AML-193 (cell line): Measurements from ENCODE around the gene DLX4.

Experiments
- DNase-seq, 2 experiments: peaks; one replicate each; lab custom pipeline; 2025; lab: John Stamatoyannopoulos, UW

Gene DLX4

DNA sequence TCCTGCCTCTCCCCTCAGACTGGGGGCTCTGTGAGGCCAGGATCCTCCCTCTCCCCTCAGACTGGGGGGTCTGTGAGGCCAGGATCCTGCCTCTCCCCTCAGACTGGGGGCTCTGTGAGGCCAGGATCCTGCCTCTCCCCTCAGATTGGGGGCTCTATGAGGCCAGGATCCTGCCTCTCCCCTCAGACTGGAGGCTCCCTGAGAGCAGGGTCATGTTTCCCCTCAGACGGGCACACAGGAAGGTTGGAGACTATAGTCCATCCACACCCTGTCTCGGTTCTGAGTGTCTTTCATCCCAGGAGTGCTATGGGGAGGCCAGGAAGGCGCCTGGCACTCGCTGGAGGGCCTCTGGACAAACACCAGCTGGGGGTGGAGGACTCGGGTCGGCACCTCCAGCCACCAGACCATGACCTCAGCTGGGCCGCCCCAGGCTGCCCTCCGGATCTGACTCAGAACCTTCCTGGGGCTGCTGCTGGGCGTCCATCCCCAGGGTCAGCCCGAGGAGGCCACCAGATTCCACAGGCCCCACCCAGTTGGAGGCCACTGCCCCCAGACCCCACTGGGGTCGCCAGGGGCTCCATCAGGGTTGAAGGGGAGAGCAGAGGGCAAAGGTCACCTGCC is 21.9 kb upstream of the DLX4 start:
- no peak for DNase-seq

DNA sequence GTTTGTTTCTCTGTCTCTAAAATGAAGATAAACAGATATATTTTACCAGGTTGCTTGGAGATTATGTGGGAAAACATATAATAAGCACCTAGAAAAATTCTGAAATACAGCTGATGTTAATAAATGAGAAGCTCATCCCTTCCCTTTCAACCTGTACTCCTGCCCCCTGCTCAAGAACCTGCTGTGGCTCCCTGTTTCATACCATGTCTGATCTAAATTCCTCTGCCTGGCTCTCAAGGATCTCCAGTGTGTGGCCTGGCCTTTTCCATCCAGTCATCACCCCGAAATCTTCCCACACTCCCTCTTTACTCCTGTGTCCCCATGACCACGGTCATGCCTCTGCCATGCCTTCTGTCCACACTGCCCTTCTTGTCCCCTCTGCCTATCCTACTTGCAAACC is 19.4 kb upstream of the DLX4 start:
- no peak for DNase-seq

DNA sequence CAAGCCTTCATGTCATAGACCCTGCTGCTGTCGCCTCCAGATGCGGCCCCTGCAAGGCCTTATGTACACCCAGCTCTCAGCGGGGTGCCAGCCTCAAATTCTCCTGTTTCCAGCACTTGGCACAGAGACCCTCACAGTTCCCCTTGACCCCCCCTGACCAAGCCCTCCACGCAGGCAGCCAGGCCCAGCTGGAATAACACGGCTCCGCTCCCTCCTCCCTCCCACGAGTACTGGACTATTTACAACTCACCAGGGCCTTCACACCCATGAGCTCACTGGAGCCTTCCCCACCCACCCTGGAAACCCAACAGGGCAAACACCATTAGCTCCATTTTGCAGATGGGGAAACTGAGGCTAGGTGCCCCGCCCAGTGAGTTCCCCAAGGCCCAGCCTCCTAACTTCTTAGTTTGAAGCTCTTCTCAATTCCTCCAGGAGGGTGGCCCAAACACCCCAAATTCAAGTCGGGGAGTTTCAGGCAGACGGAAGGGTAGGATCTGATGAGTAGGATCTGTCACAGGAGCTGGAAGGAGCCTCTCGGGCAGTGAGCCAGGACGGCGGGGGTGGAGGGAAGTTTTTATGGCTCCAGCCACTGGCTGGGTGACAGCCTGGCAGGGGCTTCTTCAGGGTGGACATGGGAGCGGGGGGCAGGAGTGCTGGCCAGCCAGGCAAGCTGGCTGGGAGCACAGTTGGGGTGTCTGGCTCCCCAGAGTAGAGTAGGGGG is 17.5 kb upstream of the DLX4 start:
- DNase-seq = no peak

DNA sequence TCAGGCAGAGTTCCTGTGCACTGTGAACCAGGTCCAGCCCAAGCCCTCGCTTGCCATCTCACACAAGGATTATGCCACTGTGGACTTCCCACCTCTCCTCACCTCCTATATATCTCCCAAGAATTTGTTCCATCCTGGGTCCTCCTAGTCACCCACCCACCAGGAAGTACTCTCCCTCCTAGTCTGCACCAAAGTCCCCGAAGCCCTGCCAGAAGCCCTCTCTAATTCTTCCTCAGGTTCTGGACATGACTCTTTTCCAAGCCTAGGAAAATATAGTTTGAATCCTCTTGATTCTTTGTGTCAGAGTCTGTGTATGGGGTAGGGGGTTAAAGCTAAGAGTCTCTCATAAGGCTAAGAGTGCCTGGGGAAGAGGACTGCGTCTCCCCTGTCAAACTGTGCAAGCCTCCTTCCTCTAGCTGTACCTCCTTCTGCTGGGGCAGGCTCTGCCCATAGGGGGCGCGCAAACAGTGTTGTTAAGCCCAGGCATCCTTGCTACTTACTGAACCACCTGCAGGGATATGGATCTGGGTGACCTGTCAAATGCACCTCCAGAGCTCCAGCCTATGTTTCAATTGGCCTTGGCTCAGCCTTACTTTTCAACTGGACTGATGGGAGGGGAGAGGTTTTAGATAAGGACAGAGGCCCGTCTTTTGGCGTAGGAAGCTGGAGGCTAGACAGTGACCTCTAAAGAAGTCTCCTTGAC is 16.6 kb upstream of the DLX4 start:
- DNase-seq = peak; percentile 85 to 91

DNA sequence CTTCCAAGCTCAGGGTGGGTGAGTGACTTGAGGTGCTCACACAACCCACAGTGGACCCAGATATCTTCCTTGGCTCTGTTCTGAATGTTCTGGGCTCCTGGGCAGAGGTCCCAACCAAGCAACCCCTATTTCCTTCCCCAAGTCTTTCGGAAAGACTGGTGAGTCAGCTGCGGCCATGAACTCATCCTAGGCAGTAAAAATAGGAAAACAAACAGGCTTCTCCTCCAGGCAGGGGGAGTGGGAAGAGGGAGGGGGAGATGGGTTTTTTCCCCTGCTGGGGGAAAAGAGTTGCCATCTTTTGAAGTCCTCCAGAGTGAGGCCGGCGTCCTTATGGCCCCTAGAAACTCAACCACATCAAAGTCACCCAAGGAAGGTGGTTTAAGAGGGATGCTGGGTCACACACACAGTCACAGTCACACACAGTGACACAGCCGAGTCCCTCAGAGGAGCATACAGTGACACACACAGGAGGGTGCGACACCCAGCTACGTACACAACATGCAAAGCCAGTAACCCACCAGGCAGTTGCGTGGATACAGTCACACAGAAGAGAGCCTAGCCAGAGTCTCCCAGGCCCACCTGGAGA is 16.0 kb upstream of the DLX4 start:
- DNase-seq = no peak

DNA sequence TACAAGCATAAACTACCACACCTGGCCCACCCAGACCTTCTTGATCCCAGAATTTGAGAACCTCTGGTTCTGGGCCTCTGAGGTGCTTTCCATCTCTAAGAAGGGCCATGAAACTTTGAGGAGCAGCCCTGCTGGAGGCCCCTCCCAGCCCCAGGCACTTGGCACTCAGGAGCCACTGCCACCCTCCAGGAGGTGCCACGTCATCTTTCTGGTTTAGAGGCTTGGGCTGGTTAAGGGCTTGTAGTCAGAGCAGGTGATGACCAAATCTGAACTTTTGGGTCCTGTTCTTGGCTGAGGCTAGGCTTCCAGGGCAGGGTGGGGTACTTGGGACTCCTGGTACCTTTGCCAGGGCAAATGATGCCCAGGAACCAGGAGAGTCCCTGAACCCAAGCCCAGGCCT is 13.8 kb upstream of the DLX4 start:
- DNase-seq = no peak

DNA sequence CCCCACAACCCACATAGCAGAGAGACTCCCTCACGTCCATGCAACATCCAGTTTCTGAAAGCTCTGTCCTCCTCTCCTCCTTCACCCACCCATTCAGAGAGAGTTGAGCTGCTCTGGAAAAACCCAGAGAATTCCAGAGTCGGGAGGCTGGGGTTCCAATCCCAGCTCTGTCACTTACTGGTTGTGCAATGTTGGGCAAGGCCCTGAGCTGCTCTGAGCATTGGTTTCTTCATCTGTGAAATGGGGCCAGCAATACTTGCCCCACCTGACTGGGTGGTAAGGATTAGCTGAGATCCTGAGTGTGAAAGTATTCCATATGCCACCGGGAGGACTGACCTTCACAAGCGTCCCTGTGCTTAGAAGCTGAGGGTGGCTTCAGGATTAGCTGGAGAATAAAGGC is 12.2 kb upstream of the DLX4 start:
- no peak for DNase-seq

DNA sequence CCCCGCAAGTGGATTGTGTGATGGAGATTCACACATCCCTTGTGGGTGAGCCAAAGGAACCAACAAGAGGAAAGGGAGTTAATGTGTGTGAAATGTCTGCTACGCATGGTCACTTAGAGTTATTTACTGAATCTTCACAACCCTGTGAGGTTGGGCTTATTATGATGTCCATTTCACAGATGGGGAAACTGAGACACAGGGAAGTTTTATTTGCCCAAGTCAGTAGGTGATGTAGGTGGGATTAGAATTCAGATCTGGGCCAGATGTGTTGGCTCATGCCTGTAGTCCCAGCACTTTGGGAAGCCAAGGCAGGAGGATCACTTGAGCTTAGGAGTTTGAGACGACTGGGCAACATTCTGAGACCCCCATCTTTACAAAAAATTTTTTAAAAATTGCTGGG is 11.6 kb upstream of the DLX4 start:
- DNase-seq = no peak

DNA sequence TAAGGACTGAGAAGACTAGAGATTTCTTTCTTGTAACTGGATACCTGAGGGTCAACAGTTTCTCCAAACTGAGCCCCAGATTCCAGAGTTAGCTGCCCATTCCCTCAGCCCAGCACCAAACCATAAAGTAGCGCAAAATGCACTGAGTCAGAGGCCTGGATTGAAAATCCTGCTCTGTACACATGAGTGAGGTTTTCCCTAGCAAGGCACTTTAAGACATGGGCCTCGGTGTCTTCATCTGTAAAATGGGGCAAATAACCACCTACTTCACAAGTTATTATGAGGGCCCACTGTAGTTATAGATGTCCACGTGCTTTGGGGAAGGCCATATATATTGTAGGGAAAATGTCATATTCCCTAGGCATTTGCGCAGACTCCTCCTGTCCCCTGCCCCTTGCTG is 10.3 kb upstream of the DLX4 start:
- no peak for DNase-seq

DNA sequence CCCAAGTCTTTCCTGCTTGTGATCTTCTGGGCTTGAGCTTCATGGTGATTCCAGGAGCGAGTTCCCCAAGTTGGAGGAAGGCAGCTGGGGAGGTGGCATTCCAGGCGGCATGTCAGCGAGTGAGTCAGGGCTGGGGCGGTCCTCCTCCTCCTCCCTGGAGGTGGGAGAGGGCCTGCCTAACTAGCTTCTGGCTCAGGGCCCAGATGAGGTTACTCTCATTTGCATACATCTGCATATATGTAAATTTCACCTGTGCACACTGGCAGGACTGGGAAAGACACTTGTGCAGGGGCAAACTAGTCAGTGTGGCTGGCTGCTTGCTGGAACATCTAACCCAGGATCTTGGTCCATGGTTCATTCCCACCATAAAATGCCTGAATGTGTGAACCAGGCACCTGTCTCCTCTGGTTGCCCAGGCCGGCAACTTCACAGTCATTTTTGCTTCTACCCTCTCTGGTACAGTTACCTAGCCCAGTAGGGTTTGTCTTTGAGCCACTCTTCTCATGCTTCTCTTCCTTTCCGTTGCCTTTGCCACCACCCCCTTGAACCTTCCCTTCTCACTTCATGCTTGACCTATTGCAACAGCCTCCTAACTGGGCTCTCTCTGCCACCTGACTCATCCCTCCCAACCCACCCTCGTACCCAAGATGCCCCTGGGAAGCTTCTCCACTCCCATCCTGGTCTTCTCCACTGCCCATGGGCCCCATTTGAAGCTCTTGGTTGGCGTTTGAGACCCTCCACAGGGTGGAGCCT is 9.6 kb upstream of the DLX4 start:
- peak; percentile 9 to 43 for DNase-seq

DNA sequence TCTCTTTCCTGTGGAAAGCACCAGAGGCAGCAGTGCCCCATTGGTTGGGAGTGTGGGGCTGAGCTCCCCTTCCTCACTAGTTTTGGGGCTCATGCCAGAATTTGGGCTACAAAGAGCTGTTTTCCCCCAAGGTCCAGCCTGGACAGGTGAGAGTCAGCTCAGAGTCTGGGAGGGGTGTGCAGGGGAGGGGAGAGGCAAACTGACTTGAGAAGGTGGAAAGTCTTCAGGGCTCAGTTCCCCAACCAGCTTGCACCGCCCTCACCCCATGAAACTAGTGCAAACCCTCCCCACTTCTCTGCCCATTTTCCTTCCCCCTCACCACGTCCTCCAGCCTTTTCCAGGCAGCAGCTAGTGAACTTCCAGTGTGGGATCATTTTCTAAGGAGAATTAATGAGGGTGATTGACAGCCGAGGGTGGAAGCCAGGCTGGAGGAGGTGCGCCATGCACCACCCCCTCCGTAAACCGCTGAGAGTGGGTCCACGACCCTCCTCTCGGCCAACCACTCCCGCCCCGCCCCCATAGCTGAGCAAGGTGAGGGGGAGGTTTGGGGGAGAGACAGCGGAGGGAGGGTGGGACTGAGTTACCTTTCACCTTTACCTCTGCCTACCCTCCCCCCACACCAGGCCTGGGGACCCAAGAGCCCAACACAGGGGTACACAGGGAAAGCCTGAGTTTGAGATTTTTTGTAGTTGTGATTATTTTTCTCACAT is 6.2 kb upstream of the DLX4 start:
- DNase-seq = no peak

DNA sequence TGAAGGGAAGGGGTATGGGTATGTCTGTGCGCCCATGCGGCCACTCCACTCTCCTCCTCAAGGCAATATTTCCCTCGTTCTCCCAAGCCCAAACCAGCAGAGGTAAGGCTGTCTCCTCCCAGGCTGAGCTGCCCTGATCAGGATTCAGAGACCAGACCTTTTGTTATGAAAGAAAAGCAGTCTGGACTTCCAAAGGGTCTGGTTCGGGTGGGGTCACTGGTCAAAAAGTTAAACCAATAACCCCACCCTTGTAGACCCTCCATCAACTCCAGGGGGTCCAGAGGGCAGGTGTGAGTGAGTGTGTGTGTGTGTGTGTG is 5.7 kb upstream of the DLX4 start:
- DNase-seq = no peak

DNA sequence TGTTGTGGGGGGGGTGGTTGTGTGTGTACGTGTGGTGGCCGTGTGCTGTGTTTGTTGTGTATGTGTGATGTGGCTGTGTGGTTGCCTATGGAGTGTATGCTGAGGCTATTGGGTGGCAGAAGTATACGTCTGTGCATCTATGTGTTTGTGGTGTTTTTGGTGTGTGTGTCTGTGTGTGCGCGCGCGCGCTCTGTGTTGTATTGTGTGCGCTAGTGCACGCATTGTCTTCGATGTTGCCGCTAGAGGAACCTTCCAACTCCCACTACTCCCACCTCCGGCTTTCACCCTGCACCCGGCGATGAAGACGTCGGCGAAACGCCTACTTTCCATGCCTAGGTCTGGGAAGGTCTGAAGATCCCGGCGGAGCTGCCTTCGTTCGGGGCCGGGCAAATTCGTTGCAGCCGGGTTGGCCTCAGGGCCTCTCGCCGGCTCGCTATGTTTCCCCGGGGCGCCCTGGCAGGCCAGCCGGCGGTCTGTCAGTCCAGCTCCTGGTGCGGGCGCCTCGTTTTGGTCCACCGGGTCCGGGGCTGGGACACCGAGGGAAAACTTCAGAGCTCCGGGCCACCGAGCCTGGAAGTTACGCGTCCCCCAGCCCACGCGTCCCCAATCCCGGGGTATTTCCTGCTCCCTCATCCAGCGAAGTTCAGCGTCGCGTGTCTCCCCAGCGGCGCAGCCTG is 5.2 kb upstream of the DLX4 start:
- no peak for DNase-seq

DNA sequence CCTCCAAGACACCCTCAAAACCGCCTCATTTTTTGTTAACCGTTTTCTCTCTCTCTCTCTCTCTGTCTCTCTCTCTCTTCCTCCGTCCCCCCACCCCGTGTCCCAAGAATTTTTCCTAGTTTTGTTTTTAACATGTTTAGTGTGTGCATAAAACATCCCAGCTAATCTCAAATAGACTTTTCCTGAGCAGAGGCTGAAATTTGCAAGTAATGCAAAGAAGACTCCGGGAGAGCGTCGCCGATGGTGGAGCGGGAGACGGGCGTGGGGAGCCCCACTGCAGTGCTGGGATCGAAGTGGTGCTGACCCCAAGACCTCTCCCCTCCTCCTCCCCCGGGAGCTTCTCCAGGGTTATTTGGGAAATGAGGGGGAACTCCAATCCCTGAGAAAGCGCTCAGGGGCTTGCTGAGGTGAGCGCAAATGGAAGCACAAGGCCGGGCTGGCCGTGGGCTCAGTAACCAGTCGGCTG is 4.7 kb upstream of the DLX4 start:
- no peak for DNase-seq

DNA sequence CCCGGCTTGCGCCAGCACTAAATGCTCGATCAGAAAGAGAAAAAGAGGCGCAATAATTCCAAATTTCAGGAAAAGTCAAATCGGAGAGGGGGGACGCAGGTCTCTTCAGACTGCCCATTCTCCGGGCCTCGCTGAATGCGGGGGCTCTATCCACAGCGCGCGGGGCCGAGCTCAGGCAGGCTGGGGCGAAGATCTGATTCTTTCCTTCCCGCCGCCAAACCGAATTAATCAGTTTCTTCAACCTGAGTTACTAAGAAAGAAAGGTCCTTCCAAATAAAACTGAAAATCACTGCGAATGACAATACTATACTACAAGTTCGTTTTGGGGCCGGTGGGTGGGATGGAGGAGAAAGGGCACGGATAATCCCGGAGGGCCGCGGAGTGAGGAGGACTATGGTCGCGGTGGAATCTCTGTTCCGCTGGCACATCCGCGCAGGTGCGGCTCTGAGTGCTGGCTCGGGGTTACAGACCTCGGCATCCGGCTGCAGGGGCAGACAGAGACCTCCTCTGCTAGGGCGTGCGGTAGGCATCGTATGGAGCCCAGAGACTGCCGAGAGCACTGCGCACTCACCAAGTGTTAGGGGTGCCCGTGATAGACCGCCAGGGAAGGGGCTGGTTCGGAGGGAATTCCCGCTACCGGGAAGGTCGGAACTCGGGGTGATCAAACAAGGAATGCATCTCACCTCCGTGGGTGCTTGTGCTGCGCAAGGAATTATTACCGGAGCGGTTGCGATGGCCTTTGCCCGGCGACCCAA is 4.0 kb upstream of the DLX4 start:
- no peak for DNase-seq

DNA sequence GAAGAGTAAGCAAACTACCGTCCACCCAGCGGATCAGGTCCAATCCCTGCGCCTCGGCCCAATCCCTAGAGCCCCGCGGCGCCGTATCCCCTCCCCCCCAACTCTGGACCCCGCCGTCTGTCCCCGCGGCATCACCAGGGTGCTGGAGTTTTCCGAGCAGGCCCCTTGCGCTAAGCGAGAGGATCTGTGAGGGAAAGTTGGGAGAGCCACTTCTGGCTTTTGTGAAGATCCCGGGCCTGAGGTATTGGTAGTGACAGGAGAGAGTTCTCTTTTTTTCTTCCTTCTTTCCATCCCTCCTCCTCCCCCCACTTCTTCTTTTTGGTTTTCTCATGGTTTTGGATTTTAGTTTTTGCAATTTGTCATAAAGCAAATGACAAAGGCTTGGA is 3.5 kb upstream of the DLX4 start:
- peak; percentile 73 to 75 for DNase-seq

DNA sequence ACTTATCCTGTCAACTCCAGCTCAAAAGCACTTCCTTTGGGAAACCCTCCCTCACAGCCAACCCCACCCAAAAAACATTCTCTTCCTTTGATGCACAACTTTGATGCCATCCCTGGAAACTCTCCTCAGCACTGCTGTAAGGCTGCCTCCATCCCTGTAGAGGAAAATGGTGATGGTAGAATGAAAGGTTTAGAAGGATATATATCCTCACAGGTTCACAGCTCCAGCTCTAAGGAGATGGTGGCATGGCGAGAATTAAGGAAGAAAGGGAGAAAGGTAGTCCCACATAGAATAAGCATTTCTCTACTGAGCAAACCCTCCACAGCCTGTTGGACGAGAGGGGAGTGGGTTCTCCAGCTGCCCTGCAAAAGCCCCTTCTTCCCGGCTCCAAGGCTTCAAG is 2.2 kb upstream of the DLX4 start:
- DNase-seq = no peak

DNA sequence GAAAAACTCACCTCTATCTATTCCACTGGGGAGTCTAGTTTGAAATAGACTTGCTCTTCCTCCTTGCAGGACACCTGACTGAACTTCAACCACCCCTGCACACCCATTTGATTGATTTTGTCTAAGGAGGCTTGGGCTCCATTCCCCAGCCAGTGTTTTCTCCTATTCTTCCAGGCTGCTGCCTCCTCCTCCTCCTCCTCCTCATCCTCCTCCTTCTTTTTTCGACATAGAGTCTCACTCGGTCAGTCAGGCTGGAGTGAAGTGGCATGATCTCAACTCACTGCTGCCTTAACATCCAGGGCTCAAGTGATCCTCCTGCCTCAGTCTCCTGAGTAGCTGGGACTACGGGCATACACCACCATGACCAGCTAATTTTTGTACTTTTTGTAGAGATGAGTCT is 1.8 kb upstream of the DLX4 start:
- DNase-seq = no peak

DNA sequence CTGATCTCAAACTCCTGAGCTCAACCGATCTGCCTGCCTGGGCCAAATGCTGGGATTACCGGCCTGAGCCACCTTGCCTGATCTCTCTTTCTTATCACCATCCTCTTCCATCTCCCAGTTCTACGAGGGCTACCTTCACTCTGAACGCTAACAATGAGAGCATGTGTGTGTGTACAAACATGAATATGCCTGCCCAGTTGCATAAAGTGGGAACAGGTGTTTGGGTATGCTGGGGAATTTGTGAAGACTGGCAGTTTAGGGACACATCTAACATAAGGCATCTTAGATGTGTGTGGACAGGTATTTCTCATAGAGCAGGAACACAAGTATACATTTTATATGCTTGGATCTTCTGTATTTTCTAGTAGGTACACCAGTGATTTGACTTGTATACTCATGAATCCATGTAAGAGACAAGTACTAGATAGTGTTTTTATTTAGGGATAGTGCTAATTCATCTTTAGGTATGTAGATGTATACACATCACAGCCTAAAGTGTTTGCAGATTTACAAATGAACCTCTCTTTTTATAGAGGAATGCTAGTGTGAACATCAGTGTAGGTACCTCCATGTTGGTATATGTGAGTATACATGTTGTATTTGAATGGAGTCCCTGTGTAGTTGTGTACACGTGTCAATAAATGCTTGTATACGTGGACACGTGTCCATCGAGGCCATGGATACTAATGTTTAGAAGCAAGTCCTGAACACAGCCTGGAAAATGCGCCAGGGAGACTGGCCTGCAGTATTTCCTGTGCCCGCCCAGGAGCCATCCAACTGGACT is 1.2 kb upstream of the DLX4 start:
- peak; percentile 48 to 50 for DNase-seq
